ENCODE measurements around the gene TTBK2.
"Not testable (repeated sequence)": the region's sequence is repeated elsewhere in the genome, so short reads cannot be mapped to it uniquely, and the experiment has no call there.

The TTBK2 gene

DNA sequence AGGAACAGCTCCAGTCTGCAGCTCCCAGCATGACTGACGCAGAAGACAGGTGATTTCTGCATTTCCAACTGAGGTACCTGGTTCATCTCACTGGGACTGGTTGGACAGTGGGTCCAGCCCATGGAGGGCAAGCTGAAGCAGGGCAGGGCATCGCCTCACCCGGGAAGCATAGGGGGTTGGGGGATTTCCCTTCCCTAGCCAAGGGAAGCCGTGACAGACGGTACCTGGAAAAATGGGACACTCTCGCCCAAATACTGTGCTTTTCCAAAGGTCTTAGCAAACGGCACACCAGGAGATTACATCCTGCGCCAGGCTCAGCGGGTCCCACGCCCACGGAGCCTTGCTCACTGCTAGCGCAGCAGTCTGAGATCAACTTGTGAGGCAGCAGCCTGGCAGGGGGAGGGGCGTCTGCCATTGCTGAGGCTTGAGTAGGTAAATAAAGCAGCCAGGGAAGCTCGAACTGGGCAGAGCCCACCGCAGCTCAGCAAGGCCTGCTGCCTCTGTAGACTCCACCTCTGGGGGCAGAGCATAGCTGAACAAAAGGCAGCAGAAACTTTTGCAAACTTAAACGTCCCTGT lies 156.3 kb downstream of the TTBK2 start:
- DNase-seq, result peak in 1 of 51 donors; percentile 14

DNA sequence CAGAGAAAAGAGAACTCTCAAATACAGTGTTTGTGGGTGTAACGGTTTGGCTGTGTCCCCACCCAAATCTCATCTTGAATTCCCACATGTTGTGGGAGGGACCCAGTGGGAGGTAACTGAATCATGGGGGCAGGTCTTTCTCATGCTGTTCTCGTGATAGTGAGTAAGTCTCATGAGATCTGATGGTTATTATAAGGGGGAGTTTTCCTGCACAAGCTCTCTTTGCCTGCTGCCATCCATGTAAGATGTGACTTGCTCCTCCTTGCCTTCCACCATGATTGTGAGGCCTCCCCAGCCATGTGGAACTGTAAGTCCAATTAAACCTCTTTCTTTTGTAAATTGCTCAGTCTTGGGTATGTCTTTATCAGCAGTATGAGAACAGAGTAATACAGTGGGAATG lies 158.8 kb downstream of the TTBK2 start:
- DNase-seq, result not testable (repeated sequence)

DNA sequence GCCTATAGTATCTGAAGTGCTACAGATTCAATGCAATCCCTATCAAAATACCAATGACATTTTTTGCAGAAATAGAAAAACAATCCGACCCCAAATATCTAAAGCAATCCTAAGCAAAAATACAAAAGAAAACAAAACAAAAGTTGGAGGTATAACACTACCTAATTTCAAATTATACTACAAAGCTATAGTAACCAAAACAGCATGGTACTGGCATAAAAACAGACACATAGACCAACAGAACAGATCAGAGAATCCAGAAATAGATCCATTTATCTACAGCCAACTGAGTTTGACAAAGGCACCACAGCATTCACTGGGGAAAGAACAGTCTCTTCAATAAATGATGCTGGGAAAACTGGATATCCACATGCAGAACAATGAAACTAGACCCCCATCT lies 159.8 kb downstream of the TTBK2 start:
- no peak for DNase-seq

DNA sequence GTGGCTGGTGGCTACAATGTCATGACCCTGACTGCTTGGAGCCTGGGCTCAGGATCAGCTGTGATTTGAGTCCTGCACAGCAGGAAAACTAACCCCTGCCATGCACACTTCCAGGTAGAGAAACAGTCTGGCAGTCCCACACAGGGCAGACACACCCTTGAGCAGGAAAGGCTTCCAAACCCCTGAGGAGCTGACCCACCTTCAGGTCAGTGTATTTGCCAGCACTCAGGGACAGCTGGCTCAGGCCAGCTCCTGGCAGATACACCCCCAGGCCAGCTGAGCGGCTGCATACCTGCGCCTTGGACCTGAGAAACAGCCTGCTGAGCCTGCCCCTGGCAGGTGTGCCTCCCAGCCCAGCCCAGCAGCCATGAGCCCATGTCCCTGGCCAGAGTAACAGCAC lies 161.5 kb downstream of the TTBK2 start:
- no peak for DNase-seq

DNA sequence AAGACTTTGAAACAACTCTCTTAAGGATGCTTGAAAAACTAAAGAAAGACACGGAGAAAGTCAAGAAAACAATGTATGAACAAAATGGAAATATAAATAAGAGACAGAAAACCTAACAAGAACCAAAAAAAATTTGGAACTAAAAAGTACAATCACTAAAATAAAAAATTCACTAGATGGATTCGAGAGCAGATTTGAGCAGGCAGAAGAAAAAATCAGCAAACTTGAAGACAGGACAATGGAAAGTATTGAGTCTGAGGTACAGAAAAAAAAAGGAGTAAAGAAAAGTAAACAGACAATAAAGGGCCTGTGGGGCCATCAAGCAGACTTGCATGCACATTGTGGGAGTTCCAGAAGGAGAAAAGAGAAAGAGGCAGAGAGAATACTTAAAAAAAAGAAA lies 170.3 kb downstream of the TTBK2 start:
- DNase-seq, result no peak

DNA sequence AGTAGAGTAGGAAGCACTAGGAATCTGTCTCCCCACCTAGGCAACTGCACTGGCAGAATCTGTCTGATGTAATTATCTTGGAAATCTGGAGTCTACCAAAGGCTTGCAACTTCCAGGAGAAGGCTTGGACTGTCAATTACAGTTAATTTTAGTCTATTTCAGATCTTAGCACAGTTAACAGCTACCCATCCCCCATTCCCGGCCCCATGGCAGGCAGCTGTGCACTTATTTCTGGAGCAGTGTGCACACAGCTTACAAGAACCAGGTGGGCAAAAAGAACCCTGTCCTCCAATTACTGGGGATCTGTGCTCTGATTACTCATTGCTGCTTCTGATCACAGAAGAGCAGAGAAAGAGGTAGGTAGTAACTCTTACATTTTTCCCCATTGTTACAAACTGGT lies 171.3 kb downstream of the TTBK2 start:
- no peak for DNase-seq

DNA sequence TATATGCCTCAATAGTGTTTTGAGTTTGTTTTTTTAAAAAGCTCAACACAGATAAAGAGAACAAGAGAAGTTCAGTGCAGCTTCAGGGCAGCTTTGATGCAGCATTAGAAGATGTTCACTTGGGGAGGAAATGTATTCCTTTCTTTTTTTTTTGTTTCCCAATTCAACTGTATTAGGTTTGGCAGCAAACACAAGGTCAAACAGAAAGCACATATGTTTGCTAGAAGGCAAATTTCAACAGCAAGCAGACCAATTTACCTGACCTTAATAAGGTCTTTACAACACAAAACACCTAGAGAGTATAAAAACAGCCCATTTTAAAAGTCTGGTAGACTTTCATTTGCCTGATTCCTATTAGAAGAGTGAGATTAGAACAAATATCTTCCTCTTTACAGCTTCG lies 176.4 kb downstream of the TTBK2 start:
- no peak for DNase-seq

DNA sequence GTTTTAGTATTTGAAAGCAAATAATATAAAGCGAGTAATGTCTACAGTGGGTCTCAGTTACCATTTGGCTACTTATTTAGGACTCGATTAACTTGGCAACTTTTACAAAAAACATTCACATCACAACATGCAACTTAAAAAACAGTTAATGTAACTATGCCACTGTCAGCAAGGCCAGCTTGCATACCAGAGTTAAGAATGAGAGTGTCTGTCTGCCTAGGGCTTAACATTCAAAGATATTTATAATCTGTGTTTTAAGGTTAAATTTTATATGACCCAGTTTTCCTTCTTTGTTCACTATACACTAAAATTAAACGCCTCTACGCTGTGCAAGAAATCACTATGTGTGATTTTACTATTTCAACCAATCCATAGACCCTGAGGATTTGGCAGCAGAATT lies 178.4 kb downstream of the TTBK2 start:
- no peak for DNase-seq

DNA sequence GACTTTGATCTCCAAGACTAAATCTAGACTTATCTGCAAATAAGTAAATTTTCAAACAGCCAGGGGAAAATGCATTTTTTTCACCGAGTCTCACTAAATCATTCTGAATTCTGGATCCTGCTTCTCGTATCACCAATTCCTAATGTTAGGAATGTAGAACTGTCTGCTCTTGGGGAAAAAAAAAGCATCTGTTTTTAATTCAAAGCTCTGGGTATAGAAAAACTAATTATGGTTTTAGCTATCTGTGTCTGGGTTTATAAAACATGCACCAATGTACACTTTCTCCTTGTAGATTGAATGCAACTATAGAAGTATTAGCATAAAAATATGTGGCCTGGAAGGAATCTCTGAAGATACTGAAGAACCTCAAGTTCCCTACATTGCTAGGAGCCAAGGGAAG lies 178.9 kb downstream of the TTBK2 start:
- DNase-seq, result no peak

DNA sequence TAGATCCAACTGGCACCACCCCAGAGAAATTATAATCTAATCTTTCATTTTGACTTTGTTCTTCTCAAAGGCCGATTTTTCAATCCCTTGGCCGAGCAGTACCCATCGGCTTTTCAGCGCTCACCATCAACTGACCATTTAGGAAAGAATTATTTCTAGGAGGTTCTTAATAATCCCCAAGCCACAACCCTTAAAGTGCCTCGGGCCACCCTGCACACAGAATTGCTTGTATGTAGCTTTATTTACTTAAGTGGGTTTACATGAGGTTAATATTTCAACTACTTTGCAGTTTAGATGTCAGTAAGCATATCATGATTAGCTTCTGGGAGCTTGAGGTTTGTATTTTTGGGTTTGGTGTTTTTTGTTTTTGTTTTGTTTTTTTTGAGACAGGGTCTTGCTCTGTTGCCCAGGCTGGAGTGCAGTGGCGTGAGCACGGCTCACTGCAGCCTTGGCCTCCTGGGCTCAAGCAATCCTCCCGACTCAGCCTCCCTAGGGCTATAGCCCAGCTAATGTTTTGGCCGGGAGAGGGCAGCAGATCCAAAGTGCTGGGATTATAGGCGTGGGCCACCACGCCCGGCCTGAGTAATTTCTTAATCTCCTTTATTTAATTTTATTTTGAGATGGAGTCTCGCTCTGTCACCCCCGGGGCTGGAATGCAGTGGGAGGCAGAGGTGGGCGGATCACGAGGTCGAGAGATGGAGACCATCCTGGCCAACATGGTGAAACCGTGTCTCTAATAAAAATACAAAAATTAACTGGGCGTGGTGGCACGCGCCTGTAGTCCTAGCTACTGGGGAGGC lies 182.8 kb downstream of the TTBK2 start:
- DNase-seq, result no peak

DNA sequence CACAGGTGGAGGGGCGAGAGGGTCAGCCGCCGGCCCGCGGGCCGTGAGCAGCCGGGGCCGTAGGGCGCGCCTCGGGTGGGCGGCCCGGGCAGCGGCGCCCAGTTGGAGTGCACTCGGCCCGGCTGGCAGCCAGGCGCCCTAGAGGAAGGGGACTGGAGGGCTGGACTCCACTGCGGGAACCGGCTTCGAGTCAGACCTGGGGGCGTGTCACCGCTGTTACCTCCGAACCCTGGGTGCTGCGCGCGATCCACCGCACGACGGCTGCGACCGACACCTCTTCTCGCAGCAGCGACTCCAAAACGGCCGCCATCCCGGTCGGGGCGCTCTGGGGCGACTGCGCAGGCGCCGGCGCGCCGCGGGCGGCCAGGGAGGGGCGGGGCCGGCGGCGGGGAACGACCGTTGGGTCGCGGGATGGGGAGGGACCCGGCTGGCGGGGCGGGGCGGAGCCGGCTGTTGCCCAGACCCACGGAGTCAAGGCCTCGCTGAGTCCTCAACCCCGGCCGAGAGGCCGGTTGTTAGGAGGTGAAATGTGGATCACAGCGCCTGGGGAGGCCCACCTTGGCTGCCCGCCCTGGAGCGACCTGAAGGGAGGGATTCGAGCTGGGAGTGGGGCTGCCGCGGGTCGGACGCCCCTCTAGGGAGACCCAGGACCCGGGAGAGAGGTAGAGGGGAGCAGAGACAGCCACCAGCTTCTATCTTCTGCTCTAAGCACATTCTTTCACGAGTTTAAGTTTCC lies 183.6 kb downstream of the TTBK2 start, which contains the start of gene CDAN1:
Gene CDAN1 (minus strand): TSS at position 336 of the 736 bp plus-strand sequence. CDS start 26 bp downstream, at position 310.
- DNase-seq, result peak; percentile 48 to 93 (median 82)

DNA sequence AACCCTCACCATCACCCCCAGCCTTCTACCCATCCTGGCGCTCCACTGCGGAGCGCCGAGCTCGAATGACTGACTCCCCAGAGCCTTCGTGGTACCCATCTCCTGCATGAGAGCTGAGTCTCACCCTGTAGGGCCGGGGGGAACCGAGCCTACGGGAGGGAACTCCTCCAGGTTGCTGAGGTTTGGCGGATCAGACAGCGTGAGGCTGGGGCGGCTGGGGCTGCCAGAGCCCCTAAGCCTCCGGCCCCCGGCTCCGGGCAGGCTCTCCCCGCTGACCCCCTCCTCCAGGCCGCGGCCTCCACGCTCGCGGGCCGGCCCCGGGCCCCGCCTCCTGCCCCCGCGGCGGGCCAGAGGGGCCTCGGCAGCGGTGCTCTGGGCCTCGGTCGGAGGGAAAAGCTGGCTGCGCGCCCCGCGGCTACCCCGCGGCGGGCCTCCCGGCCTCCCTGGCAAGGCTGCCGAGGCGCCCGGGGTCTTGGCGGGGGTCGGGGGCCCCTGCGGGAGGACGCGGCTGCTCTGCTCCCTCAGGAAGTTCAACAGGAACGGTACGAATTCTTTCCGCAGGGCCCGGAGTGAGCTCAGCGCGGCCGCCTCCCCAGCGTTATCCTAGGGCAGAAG lies 184.3 kb downstream of the TTBK2 start:
- DNase-seq, result peak in 3 of 51 donors; percentile 18 to 55 (median 47)

DNA sequence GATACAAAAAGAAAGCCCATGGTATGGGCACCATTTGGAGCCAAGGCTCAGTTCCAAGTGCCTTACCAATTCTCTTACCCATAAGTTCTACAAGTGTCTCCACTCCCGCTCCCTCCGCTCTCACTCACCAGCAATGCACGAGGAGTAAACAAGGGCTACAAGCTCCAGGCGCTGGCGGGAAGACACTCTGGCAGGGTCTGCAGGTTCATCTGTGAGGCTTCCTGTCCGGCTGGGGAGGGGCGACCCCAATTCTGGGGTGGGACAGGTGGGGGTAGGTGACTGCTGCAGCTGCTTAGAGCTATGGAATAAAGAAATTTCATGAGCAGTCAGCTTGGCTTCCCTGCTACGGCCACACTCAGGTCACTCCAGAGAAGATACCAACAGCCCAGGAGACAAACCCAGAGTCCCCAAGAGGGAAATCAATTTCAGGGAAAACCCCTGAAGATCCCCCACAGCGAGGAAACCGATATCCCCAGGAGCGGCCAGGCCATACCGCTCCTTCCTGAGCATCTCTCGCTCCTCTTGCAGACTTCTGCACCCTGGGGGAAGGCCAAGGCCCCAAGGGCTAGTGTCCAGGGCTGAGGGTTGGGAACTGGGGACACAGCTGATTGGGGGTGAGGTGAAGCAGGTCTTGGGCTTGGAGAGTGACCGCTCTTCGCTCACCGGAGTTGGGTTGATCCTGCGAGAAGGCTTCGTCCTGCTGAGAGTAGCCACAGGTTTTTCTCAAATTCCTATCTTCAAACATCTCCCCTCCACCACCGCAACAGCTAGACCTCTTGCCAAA lies 185.0 kb downstream of the TTBK2 start:
- no peak for DNase-seq

DNA sequence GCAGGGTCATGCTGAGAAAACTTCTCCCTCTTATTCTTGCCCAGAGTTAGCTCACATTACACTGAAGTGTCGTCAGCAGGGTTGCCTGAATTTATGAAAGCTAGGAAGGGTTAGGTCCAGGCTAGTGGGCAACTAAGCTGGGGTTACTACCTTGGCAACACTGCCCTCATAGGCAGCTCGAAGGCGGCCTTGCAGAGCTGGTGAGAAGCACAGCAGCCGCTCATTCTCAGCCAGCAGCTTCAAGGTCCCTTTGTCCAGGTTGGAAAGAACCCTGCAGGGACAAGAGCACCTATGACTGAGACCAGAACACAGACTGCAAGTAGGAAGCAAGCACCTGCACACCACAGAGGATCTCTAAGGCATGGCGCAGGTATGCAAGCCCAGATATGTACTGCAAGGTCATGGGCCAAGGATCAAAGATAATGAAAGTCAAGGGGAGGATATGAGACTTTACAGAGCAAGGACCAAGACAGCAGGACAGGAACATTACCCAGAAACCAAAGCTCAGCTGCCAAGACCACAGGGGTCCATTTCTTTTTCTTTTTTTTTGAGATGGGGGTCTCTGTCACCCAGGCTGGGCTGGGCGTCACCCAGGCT lies 186.4 kb downstream of the TTBK2 start:
- DNase-seq, result no peak

DNA sequence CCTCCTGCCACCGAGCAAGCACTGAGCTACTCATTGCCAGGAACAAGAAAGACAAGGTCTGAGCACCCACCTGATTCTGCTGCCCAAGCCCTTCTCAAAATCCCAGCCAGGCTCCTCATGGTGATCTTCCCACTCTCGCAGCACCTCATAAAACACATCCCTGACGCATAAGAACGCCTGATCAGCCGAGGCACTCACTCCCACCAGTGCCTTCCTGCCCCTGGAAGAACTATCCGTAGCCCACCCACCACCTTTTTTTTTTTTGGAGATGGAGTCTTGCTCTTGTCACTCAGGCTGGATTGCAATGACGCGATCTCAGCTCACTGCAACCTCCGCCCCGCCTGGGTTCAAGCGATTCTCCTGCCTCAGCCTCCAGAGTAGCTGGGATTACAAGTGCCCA lies 187.6 kb downstream of the TTBK2 start:
- no peak for DNase-seq

DNA sequence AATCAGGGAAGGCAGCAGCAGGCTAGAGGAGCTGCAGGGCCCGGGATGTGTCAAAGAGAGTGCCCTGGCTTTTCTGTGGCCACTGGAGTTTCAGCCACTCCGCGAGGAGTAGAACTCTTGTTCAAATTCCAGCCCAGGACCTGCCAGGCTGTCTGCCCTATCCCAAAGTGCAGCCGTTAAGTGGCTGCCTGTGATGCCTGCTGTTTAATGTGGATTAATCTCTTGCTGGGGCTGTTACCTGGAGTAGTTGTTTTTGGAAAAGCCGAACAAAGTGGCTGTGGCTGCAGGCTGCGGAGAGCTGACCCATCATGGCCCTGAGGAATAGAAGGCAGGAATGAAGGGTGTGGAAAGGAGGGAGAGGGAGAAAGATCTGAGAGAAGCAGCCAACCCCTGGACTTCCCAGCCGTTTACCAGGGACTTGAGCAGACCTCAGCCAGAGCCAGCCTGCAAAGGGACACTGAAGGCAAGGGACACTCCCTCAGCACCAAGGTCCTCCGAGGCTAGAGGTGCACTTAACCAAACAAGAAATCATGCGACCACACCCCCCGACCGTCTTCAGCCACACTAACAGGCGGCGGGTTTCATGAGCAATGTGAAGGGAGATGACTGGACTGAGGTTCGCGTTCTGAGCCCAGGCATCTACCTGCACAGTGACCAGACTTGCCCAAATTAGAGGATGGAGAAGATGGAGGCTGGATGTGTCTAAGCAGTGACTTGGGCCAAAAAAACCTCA lies 188.3 kb downstream of the TTBK2 start:
- no peak for DNase-seq

DNA sequence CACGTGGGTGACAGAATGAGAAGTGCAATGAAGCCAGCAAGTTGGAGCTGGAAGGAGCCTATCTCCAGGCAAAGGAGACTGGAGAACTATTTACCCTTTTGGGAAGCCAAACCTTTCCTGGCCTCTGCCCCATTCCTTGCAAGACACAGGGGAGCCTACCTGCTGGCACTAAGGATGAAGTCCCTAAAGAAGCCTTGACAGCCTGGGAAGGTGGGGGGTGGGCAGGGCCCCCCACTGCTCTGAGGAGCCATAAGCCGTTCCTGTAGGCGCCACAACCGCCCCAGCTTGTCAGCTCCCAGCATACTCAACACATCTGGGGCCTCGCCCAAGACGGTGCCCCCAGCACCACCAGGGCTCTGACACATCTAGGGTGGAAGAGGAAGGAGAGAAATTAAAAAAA lies 189.1 kb downstream of the TTBK2 start:
- DNase-seq, result no peak

DNA sequence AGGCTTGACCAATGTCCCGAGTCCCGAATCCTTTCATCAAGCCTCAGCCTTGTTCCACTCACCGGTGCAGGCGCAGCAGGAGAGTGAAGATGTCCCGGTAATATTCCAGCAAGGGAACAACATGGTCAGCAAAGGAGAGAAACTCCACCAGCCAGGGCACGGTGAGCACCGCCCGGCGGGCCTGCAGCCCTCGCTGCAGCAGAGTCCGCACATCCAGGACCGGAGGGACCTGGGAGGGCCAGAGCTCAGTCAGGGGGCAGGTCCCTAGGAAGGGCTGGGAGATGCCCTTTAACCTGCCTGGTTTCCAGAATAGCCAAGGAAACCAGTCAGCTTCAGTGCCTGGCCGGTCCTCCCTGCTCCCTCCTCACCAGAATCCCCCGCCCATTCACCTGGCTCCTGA lies 190.0 kb downstream of the TTBK2 start:
- no peak for DNase-seq

DNA sequence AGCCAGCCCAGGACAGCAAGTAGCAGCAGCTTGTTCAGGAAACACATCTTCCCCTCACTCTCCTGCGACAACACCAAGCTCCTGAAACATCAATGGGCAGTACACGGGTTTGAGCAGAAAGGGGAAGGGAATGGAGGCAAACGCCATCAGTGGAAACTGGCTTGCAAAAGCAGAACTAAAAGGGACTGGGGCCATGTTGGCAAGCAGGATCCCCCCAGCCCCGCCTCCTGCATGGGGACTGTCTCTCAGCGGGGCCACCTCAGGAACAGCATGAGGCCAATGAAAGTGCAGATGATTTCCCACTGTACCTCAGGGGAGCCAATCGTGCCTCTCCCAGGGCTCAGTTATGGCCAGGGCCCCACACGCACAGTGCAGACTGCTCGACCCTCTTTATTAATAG lies 190.4 kb downstream of the TTBK2 start:
- no peak for DNase-seq

DNA sequence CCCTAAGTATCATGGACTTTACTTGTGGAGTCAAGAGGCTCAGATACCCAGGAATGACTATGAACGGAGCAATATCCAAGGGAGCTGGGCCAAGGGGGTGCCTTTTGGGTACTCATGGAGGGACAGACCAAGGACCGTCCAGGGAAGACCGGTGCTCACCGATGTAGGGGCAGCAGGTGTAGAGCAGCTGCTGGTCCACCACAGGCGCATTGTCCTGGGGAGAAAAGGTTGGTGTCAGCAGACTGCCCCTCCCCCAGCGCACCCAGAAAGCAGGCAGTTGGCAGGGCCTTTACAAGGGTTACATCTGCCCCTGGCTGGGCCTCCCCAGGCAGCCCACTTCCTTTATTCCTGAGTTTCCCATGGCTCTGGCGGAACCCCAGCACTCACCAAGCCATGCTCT lies 191.2 kb downstream of the TTBK2 start:
- DNase-seq, result no peak
